ENCODE data around the gene ZMYND12.

Gene ZMYND12

DNA sequence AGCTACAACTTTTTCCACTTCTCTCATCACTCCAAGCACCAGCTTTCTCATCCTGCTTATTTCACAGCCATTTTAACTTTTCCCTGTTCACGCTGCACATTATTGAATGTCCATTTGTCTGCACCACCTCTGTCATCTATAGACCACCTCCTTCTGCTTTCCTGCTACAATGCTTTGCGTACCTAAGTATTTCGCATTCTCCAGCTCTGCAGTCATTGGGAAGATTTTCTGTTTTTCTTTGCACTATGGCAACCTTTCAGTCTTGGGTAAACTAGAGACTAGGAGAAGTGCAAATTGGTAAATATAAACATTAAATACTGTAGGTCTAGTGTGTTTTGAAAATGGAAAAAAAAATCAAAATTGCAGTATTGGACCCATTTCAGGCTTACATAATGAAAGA is 8.1 kb upstream of the ZMYND12 start:
- no peak for DNase-seq (ENCODE audit: low spot score in 2 of 2)
- H3K4me1 Mint-ChIP-seq: peaks cover 34% of the 10 kb centered on the region
- no peaks in the 10 kb centered on the region for H3K27me3 Mint-ChIP-seq

DNA sequence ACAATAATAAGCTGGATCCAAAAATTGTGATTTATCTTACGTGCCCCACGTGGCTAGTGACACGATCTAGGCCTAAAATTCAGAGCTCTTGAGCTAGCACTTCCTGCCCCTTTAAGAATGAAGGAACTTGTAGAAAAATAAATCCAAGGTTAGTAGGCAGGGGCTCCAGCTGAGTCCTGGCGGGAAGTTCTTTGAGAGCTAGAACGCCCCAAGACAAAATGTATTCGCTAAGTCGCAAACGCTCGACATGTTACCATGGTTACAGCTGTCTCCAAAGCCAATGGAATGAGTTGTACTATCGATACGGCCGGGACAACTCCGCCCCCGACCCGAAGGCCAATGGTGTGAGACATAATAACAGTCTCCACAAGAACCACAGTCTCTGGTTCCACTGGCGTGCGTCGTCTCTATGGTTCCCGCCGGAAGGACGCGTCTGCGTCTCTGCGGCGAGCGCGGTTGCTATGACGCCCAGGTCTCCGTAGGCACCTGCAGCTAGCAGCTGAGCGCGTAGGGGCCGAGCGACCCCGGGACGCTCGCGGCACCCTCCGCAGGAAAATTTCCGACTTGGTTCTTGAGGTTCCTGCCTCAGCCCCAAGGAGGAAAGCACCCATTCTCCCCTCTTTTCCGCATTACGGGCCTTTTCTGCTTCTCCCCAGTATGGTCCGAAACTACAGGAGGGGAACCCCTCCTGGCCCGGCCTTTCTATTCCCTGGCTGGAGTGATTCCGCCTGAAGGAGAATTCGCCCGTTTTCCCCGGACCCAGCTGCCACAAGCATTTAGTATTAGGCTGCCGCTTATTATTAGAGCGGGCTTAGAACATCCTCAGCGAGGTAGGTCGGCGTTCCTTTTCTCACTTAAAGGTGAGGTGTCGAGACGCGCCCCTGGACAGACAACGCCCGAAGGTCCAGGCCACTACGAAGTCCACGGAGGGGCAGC is 7.3 kb upstream of the ZMYND12 start, which contains the start of gene CCDC30:
Gene CCDC30, plus strand, starts transcription at position 459 of the 936 bp plus-strand sequence. CDS start 17,266 bp downstream, outside the sequence.
- H3K36me3 Mint-ChIP-seq (ENCODE audit: insufficient read depth): peaks cover 33% of the 10 kb centered on the region
- DNase-seq (ENCODE audit: low spot score in 2 of 2): peak; percentile 81 to 98
- H3K9me3 Mint-ChIP-seq: no peaks in the 10 kb centered on the region
- no peaks in the 10 kb centered on the region for H3K27me3 Mint-ChIP-seq
- peak within 1 kb of the TSS; percentile 78 for H3K4me3 Mint-ChIP-seq
- peak; percentile 98 for ATAC-seq (replicated peaks; ENCODE audit: extremely low read depth, poor library complexity, severe bottlenecking)
- peak within 1 kb of the TSS; percentile 88 for H3K27ac Mint-ChIP-seq (ENCODE audit: low read depth)
- H3K4me1 Mint-ChIP-seq: peaks cover 37% of the 10 kb centered on the region

More for the DNA sequence above, 8.1 kb upstream of the ZMYND12 start:
- H3K27ac Mint-ChIP-seq (ENCODE audit: low read depth): peak overlapping the region; percentile 88
- no peak for ATAC-seq (replicated peaks; ENCODE audit: extremely low read depth, poor library complexity, severe bottlenecking)
- H3K36me3 Mint-ChIP-seq (ENCODE audit: insufficient read depth): peaks cover 26% of the 10 kb centered on the region
- H3K9me3 Mint-ChIP-seq: no peaks in the 10 kb centered on the region
- H3K4me3 Mint-ChIP-seq: peak overlapping the region; percentile 78

DNA sequence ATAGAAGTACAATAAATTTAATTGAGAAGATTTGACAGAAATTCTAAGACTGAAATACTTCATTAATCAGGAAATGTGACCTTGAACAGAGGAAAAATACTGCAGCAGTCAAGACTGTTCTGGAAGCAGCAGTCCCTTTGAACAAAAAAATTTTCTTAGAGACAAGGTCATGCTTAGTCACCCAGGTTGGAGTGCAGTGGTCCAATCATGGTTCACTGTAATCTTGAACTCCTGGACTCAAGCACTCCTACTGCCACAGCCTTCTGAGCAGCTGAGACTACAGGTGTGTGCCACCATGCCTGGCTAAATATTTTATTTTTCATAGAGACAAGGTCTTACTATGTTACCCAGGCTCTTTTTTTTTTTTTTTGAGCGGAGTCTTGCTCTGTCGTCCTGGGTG is 5.4 kb upstream of the ZMYND12 start:
- H3K36me3 Mint-ChIP-seq (ENCODE audit: insufficient read depth): peaks cover 48% of the 10 kb centered on the region
- no peak overlapping the region for H3K27ac Mint-ChIP-seq (ENCODE audit: low read depth)
- ATAC-seq (replicated peaks; ENCODE audit: extremely low read depth, poor library complexity, severe bottlenecking) (no peak), DNase-seq (ENCODE audit: low spot score in 2 of 2) (no peak)
- H3K4me3 Mint-ChIP-seq: no peak overlapping the region
- H3K27me3 Mint-ChIP-seq: no peaks in the 10 kb centered on the region
- peaks cover 50% of the 10 kb centered on the region for H3K4me1 Mint-ChIP-seq
- no peaks in the 10 kb centered on the region for H3K9me3 Mint-ChIP-seq

DNA sequence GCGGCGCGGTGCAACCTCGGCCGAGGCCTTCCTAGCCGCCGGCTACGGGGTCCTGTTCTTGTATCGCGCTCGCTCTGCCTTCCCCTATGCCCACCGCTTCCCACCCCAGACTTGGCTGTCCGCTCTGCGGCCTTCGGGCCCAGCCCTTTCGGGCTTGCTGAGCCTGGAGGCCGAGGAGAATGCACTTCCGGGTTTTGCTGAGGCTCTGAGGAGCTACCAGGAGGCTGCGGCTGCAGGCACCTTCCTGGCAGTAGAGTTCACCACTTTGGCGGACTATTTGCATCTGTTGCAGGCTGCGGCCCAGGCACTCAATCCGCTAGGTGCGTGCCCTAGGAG is 900 bp upstream of the ZMYND12 start:
- Mint-ChIP-seq H3K27me3 (no peaks in the 10 kb centered on the region), H3K4me3 (peak overlapping the region; percentile 88), H3K9me3 (no peaks in the 10 kb centered on the region), H3K36me3 (ENCODE audit: insufficient read depth) (peaks cover 50% of the 10 kb centered on the region), H3K27ac (ENCODE audit: low read depth) (peak overlapping the region; percentile 98), H3K4me1 (peaks cover 43% of the 10 kb centered on the region)
- ATAC-seq (replicated peaks; ENCODE audit: extremely low read depth, poor library complexity, severe bottlenecking) (peak; percentile 59), DNase-seq (ENCODE audit: low spot score in 2 of 2) (peak in 1 of 2 donors; percentile 44)

DNA sequence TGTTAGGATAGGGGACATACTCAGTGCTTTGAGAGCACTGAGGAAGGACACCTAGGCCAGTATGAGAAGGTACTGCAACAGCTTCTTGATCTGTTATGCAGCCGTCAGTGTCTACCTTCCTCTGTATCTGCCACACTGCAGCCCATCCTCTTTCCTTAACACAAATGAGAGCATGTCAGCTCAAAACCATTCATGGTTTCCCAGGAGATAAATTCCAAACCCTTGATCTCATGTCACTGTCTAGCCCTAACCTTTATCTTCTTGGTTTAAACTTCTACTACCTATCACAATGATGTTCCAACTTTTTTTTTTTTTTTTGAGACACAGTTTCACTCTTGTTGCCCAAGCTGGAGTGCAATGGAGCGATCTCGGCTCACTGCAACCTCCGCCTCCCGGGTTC is 1.4 kb downstream of the ZMYND12 start:
- Mint-ChIP-seq H3K4me3 (no peak overlapping the region), H3K4me1 (peaks cover 31% of the 10 kb centered on the region), H3K9me3 (no peaks in the 10 kb centered on the region), H3K27ac (ENCODE audit: low read depth) (no peak overlapping the region), H3K27me3 (no peaks in the 10 kb centered on the region), H3K36me3 (ENCODE audit: insufficient read depth) (peaks cover 37% of the 10 kb centered on the region)
- ATAC-seq (replicated peaks; ENCODE audit: extremely low read depth, poor library complexity, severe bottlenecking) (no peak), DNase-seq (ENCODE audit: low spot score in 2 of 2) (no peak)

DNA sequence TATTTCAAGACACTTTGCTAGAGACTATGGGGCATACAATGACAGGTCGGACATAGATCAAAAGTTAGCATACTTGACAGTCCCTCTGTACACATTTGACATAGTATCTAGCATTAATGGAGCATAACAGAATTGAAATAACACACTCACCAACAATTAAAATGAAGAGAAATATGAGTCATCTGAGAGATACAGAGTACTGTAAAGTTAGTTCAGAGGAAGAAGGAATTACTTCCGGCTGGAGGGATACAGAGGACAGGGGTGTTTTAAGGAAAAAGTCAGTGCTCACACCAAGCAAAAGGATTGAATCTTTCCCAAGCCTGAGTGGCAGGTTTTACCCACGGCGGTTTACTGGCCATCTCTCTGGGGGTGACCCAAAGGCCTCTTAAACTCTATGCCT is 2.4 kb downstream of the ZMYND12 start:
- peaks cover 29% of the 10 kb centered on the region for H3K4me1 Mint-ChIP-seq
- ATAC-seq (replicated peaks; ENCODE audit: extremely low read depth, poor library complexity, severe bottlenecking) (no peak), DNase-seq (ENCODE audit: low spot score in 2 of 2) (no peak)
- H3K36me3 Mint-ChIP-seq (ENCODE audit: insufficient read depth): peaks cover 28% of the 10 kb centered on the region
- H3K4me3 Mint-ChIP-seq: no peak overlapping the region
- no peaks in the 10 kb centered on the region for H3K27me3 Mint-ChIP-seq
- no peak overlapping the region for H3K27ac Mint-ChIP-seq (ENCODE audit: low read depth)
- H3K9me3 Mint-ChIP-seq: no peaks in the 10 kb centered on the region

DNA sequence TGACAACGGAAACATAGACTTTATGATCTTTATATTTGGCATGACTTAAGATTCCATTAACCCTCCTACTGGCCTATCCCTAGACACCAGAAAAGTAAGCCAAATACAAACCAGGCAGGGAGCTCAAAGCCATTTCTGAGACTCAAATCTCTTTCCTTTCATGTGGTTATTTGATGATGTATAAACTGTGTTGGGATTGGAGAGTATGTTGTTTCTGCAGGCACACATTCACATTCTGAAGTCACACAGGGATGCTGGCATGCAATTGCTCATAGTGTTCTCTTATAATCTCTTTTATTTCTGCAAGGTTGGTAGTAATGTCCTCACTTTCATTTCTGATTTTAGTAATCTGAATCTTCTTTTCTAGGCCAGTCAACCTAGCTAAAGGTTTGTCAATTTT is 5.8 kb downstream of the ZMYND12 start:
- ATAC-seq (replicated peaks; ENCODE audit: extremely low read depth, poor library complexity, severe bottlenecking): no peak
- no peak for DNase-seq (ENCODE audit: low spot score in 2 of 2)
- Mint-ChIP-seq H3K27ac (ENCODE audit: low read depth) (no peak overlapping the region), H3K4me1 (peaks cover 3% of the 10 kb centered on the region), H3K4me3 (no peak overlapping the region), H3K9me3 (no peaks in the 10 kb centered on the region), H3K27me3 (no peaks in the 10 kb centered on the region), H3K36me3 (ENCODE audit: insufficient read depth) (peaks cover 3% of the 10 kb centered on the region)

DNA sequence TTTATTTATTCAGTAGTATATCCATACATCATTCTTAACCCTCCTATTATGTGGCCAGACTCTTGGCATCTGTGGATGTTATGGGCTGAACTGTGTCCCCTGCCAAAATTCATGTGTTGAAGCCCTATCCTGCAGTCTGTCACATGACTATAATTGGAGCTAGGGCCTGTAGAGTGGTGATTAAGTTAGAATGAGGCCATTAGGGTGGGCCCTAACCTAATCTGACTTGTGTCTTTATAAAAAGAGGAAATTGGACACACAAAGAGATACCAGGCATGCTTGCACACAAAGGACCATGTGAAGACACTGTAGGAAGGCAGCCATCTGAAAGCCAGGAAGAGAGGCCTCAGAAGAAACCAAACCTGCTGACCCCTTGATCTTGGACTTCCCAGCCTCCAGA is 6.6 kb downstream of the ZMYND12 start:
- no peak for DNase-seq (ENCODE audit: low spot score in 2 of 2)
- ATAC-seq (replicated peaks; ENCODE audit: extremely low read depth, poor library complexity, severe bottlenecking): no peak
- no peak overlapping the region for H3K4me3 Mint-ChIP-seq
- no peak overlapping the region for H3K27ac Mint-ChIP-seq (ENCODE audit: low read depth)
- H3K27me3 Mint-ChIP-seq: no peaks in the 10 kb centered on the region
- no peaks in the 10 kb centered on the region for H3K9me3 Mint-ChIP-seq
- no peaks in the 10 kb centered on the region for H3K4me1 Mint-ChIP-seq
- no peaks in the 10 kb centered on the region for H3K36me3 Mint-ChIP-seq (ENCODE audit: insufficient read depth)

DNA sequence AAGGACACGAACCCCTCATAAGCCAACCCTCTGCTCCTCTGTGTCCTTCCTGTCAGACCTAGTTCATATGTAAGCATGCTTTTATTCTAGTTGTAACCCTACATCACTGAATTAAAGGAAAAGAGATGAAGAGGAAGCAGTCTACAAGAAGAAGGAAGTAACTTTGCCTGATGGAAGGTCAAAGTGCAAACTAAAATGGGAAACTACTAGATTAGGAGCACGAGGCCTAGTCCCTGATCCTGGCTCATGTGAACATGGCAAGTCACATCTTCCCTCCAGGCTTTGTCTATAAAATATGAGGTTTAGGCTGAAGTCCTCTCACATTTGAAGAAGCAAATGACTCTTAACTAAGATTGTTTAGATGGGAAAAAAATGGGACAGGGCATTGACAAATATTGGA is 13.2 kb downstream of the ZMYND12 start:
- no peaks in the 10 kb centered on the region for H3K36me3 Mint-ChIP-seq (ENCODE audit: insufficient read depth)
- no peak overlapping the region for H3K27ac Mint-ChIP-seq (ENCODE audit: low read depth)
- H3K4me1 Mint-ChIP-seq: no peaks in the 10 kb centered on the region
- H3K4me3 Mint-ChIP-seq: no peak overlapping the region
- no peaks in the 10 kb centered on the region for H3K27me3 Mint-ChIP-seq
- no peaks in the 10 kb centered on the region for H3K9me3 Mint-ChIP-seq
- DNase-seq (ENCODE audit: low spot score in 2 of 2) (no peak), ATAC-seq (replicated peaks; ENCODE audit: extremely low read depth, poor library complexity, severe bottlenecking) (no peak)

DNA sequence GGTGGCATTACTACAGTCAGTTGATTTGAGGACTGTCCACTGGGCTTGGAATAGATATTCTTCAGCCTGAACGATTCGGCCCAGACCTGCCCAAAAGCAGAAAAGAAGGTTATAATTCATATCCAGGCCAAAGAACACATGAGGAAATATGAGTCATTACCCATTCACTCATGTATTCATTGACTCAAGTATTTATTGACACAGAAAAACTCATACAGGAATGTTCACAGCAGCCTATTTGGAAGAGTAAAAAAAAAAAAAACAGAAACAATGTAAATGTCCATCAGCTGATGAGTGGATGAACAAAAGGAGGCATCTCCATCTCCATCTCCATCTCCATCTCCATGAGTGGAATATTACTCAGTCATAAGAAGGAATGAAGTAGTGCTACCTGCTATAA is 15.9 kb downstream of the ZMYND12 start:
- Mint-ChIP-seq H3K36me3 (ENCODE audit: insufficient read depth) (no peaks in the 10 kb centered on the region), H3K4me1 (no peaks in the 10 kb centered on the region), H3K4me3 (no peak overlapping the region), H3K9me3 (no peaks in the 10 kb centered on the region), H3K27me3 (peaks cover 10% of the 10 kb centered on the region), H3K27ac (ENCODE audit: low read depth) (no peak overlapping the region)
- ATAC-seq (replicated peaks; ENCODE audit: extremely low read depth, poor library complexity, severe bottlenecking) (no peak), DNase-seq (ENCODE audit: low spot score in 2 of 2) (no peak)

DNA sequence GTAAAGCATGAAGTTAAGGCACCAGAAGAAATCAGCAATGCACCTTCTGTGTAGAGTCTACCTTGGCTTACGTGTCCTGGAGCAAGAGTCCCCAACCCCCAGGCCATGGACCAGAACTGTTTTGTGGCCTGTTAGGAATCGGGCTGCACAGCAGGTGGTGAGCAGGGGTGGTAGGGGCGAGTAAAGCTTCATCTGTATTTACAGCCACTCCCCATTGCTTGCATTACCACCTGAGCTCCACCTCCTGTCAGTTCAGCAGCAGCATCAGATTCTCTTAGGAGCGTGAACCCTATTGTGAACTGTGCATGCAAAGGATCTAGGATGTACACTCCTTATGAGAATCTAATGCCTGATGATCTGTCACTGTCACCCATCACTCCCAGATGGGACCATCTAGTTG is 21.5 kb downstream of the ZMYND12 start:
- Mint-ChIP-seq H3K4me3 (no peak overlapping the region), H3K27me3 (peaks cover 10% of the 10 kb centered on the region), H3K36me3 (ENCODE audit: insufficient read depth) (no peaks in the 10 kb centered on the region), H3K27ac (ENCODE audit: low read depth) (no peak overlapping the region), H3K9me3 (no peaks in the 10 kb centered on the region), H3K4me1 (no peaks in the 10 kb centered on the region)
- ATAC-seq (replicated peaks; ENCODE audit: extremely low read depth, poor library complexity, severe bottlenecking) (no peak), DNase-seq (ENCODE audit: low spot score in 2 of 2) (no peak)

DNA sequence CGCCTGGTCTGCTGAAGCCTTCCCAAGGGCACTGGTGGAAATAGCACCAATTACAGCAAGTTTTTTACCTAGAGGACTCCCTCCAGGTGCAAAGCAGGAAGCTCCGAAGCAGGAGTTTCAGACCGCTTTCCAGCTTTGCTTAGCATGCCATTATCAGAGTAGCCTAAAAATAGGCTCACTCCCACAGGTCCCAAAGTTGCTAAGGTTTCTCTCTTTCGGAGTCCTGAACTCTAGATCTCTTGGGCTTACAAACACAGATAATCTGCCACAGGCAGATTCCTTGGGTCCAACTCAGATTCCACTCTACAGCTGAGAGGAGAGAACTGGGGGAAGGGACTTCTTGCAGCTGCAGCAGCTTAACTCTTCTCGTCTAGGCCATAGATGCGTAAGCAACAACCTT is 22.5 kb downstream of the ZMYND12 start:
- DNase-seq (ENCODE audit: low spot score in 2 of 2) (no peak), ATAC-seq (replicated peaks; ENCODE audit: extremely low read depth, poor library complexity, severe bottlenecking) (no peak)
- Mint-ChIP-seq H3K27me3 (peaks cover 10% of the 10 kb centered on the region), H3K36me3 (ENCODE audit: insufficient read depth) (no peaks in the 10 kb centered on the region), H3K4me1 (no peaks in the 10 kb centered on the region), H3K27ac (ENCODE audit: low read depth) (no peak overlapping the region), H3K9me3 (no peaks in the 10 kb centered on the region), H3K4me3 (no peak overlapping the region)

DNA sequence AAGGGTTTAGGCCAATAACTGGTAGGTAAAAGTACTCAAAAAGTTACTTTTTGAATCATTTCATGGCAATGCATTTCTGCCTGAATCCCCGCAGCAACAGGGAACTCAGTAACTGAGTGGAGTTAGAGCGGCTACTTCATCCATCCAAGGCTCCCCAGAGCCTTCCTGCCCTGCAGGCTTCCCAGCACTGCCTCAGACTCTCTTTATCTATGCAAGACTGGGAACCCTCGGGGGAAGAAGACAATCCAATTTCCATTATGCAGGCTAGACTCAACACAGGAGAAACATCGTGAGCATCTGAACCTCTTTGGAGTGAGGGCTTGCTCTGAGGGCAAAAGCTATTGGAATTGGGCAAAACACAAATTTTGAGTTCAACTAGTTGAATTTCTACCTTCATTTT is 23.1 kb downstream of the ZMYND12 start:
- ATAC-seq (replicated peaks; ENCODE audit: extremely low read depth, poor library complexity, severe bottlenecking) (no peak), DNase-seq (ENCODE audit: low spot score in 2 of 2) (no peak)
- Mint-ChIP-seq H3K27me3 (peaks cover 10% of the 10 kb centered on the region), H3K27ac (ENCODE audit: low read depth) (no peak overlapping the region), H3K4me1 (no peaks in the 10 kb centered on the region), H3K9me3 (no peaks in the 10 kb centered on the region), H3K36me3 (ENCODE audit: insufficient read depth) (no peaks in the 10 kb centered on the region), H3K4me3 (no peak overlapping the region)
